NCI-H1092 treated with DMSO at 0.1 percent for 48 hours (cell line): ENCODE results near the gene CLTRN.
"Not testable (repeated sequence)": the region's sequence is repeated elsewhere in the genome, so short reads cannot be mapped to it uniquely, and the experiment has no call there.

Source experiments
- DNase-seq: peaks from one replicate; lab custom pipeline; 2025; lab: John Stamatoyannopoulos, UW

CLTRN gene, protein sequence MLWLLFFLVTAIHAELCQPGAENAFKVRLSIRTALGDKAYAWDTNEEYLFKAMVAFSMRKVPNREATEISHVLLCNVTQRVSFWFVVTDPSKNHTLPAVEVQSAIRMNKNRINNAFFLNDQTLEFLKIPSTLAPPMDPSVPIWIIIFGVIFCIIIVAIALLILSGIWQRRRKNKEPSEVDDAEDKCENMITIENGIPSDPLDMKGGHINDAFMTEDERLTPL

GRCh38 chrX:15664487-15665444 is at the start of gene CLTRN:
Gene CLTRN, minus strand, starts transcription at chrX:15664805. Its CDS starts 30 bp downstream, at chrX:15664775.
- no peak for DNase-seq

GRCh38 chrX:15704273-15704672 is 39.7 kb upstream of the CLTRN start:
- DNase-seq = not testable (repeated sequence)

DNA sequence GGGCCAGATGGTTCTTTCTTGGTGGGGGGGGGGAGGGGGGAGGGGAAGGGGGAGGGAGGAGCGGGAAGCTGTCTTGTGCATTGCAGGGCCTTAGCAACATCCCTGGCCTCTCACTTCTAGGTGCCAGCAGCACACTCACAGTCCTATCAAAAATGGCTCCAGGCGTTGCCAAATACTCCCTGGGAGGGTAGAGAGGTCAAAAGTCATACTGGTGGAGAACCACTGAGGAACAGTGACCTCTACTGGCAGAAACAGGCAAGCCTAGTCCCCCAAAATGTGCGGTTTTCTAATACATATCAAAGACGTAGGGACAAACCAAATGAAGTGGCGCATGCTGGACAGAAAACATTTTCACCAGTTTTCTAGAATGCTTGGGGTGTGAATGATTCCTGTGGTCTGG is 39.2 kb upstream of the CLTRN start:
- DNase-seq = not testable (repeated sequence)

DNA sequence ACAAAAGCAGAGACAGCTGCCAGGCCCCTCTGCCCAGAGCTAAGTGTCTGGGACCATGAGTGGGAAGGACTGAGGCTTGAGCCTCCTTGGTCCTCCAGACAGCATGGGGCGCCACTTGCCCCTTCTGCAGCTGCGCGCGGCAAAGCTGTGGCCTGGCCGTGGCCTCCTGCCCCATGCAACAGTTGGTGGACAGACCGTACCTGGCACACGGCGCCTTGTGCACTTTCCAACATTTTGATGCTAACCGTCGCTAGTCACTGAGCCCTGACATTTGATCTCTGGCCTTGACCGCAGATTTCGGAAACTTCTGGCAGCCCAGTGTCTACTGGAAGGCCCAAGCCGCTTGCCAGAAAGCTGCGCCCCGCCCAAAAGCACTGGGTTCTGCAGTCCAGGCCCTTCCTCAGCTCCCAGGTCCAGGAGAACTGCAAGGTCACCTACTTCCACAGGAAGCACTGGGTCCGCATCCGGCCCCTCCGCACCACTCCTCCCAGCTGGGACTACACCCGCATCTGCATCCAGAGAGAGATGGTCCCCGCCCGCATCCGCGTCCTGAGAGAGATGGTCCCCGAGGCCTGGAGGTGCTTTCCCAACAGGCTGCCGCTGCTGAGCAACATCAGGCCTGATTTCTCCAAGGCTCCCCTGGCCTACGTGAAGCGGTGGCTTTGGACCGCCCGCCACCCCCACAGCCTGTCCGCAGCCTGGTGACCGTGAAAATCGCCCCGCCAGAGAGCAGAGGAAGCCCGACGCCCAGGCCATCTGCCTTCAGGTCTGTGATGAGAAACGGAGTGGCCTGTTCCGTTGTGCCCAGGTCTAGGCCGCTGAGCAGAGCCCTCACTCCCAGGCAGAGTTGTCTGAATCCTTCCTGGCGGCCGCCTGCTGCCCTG is 38.1 kb upstream of the CLTRN start:
- no peak for DNase-seq

GRCh38 chrX:15696516-15696915 is 31.9 kb upstream of the CLTRN start:
- DNase-seq = no peak

DNA sequence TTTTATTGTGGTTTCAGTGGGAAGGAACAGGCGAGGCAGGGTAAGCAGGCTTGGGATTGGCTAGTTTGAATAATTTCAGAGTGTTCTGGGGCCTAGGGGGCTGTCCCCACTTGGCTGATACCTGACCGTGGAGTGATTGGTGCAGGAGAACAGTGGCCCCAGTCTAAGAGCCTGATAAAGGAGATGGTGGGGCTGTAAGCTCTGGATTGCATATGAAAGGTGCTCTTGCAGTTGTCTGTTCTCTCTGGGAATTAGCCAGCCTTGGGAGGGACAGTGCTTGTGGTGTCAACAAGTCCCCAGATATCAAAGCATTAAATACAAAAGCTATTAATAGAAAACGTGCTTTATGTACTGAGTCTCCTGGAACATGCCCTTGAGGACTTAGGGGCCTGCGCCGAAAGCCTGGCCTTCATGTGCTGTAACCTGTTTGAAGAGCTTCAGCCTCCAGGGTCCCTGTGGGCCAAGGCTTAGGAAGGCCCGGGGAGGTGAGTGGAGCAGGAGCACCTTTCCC is 30.4 kb upstream of the CLTRN start:
- DNase-seq = no peak

DNA sequence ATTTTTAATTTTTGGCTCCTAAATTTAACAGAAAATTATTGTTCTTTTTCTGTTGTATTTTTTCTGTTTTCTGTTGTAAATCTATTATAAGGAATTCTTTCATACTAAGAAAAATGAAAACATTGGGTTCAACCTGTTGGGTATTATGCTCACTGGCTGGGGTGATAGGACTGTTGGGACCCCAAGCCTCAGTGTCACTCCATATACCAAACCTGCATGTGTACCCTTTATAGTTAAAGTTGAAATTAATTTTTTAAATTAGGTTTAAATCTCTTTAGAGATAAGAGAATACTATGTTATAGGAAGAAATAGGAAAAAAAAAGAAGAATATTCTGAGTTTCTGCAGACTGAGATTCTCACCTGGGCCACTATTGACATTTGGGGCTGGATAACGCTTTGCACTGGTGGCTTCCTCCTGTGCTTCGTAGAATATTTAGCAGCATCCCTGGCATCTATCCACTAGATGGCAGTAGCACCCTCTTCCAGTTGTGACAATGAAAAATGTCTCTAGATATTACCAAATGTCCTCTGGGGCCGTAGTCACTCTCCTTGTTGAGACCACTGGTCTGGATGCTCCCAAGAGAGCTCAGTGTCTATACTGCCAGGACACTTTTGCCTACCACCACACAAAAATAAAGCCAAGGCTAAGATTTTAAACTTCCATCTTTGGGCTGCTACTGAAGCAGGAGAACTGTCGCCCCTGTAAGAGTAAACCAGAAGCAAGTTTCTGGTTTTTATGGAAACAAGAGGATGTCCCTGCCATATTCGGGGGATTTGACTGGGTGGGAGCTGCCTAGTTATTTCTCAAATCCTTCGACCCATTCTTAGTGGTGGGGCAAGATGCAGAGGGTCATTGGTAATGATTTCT is 22.4 kb upstream of the CLTRN start:
- DNase-seq = peak; percentile 17

DNA sequence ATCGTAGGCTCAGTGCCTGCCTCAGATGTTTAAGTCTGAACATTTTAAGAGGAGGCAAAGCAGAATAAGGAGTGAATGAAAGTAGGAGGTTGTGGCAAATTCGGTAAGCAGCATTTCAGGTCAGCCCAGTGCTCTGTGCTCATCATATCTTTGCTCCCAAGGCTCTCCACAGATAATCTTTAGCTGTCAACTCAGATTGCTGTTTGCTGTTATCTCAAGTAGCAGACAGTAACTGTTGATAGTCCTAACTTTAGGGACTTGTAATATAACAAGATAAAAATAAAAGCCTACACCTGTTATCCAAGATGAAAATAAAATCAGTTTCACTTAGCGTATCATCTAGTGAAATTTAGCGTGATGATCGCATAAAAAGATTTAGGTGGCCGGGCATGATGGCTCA is 18.6 kb upstream of the CLTRN start:
- no peak for DNase-seq

DNA sequence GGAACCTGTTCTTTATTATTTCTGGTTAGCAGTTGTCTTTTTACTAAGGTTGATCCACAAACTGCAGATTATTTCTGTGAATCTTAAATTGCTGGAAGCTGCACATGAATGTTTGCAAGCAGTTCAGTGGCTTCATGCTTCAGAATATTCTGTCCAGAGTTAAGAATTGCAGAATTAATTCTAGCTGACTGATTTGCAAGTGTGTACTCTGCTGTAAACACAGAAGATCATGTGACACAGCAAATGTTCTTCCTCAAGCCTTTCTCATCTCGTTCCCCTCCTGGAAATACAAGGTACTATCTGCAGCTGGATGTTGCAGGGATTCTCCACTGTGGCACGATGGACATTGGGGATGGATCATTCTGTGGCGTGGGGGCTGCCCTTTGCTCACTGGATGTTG is 16.8 kb upstream of the CLTRN start:
- DNase-seq = no peak

- DNase-seq = no peak
Observed at GRCh38 chrX:15680401-15680800, 15.8 kb upstream of the CLTRN start.

- no peak for DNase-seq
Observed at GRCh38 chrX:15679246-15679645, 14.6 kb upstream of the CLTRN start.

DNA sequence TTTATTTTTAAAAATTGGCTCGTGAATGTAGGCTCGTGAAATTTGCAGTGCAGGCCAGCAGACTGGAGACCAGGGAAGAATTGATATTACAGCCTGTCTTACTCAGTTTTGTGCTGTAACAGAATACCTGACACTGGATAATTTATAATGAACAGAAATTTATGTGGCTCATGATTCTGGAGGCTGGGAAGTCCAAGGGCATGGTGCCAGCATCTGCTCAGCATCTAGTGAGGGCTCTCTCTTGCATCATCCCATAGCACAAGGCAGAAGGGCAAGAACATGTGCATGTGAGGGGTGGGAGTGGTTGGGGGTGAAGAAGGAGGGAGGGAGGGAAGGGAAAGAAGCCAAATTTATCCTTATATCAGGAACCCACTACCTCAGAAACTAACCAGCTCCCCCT is 13.7 kb upstream of the CLTRN start:
- DNase-seq = no peak

- DNase-seq = no peak
Observed at GRCh38 chrX:15676886-15677285, 12.3 kb upstream of the CLTRN start.

- peak; percentile 96 for DNase-seq
Observed at GRCh38 chrX:15675490-15675921, 10.9 kb upstream of the CLTRN start.

GRCh38 chrX:15674841-15675489 is 10.4 kb upstream of the CLTRN start:
- peak; percentile 98 for DNase-seq

DNA sequence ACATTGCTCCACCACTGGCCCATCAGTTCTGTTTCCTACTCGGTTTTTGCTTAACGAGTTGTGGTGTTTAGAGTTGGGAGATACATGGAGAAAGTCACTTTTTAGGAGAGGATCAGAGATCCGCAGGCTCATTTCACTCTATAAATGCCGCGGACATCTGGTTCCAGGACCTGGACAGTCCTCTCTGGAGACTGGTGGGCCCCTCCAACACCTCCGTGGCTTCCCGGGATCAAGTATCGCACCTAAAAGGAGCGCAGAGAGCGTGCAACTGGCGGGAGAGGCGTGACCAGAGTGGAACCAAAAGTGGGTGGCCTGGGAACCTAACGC is 9.9 kb upstream of the CLTRN start:
- DNase-seq = no peak

- no peak for DNase-seq
Observed at GRCh38 chrX:15673970-15674369, 9.4 kb upstream of the CLTRN start.

GRCh38 chrX:15672881-15673280 is 8.3 kb upstream of the CLTRN start:
- DNase-seq = no peak

GRCh38 chrX:15663439-15663838 is 1.2 kb downstream of the CLTRN start:
- no peak for DNase-seq

GRCh38 chrX:15654804-15655203 is 9.8 kb downstream of the CLTRN start:
- DNase-seq = not testable (repeated sequence)

DNA sequence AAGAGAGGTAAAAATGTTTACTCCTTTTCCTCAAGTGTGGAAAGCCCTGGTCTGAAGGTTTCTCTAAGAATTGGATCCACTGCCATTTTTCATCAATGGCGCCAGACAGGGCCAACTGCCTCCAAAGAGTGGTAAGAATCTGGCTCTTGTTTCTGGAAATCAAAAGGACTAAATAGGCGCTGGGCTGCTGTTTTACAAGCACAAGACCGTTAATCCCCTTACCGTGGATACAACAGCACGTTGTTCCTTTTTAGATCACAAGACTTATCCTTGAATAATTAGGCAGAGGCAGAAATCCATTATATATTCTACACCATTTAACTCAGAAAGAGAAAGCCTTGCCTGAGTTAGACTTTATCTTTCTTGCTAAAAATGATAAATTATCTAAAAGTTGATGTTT is 10.6 kb downstream of the CLTRN start:
- DNase-seq = no peak
